ENCODE data around the gene SLC50A1. TPM values are rescaled to one million over a fixed set of nuclear protein-coding genes. Genes with fewer than 3 reads are reported as not detected.

The SLC50A1 gene
- total RNA-seq, 1 donor from 2014 or later = 22.8 TPM

DNA sequence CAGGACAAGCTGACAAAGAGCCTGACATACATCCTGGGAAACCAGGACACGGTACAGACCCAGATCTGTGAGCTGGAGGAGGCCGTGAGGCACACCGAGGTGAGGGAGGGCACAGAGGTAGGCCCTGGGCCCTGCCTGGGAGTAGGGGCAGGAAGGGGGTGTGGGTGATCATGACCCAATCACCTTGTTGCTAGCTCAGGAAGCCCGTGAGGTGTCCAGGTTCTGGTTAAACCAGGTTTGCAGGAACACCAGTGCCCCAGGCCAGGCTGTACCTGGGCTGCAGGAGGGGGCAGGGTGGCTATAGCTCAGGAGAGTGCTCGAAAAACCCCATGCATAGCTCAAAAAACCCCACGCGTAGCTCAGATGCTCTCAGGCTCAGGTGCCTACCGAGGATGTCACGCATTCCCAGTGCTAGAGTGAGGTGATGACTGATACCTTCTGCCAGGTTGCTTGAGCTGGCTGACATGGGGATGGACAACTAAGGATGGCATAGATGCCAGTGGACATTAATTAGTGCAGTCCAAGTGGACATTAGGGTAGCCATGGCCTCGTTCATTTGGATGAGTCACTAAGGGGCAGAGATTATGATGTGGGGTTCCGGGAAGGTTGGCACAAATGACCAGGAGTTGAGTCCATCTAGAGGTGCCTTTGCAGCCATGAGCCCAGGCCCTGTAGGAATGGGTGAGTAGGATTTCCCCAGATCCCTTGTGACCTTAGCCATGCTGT lies 41.7 kb downstream of the SLC50A1 start:
- Mint-ChIP-seq H3K27ac (ENCODE audit: unreplicated experiment) (no peak overlapping the region), H3K36me3 (ENCODE audit: low read depth, unreplicated experiment) (peaks cover 7% of the 10 kb centered on the region), H3K4me1 (ENCODE audit: low read depth, unreplicated experiment) (peaks cover 16% of the 10 kb centered on the region), H3K4me3 (ENCODE audit: unreplicated experiment) (peak overlapping the region; percentile 29), H3K9me3 (ENCODE audit: unreplicated experiment) (no peaks in the 10 kb centered on the region), H3K27me3 (ENCODE audit: low read depth, unreplicated experiment) (no peaks in the 10 kb centered on the region)
- H3K4me3 ChIP-seq (ENCODE audit: insufficient read depth, low read depth, low read length) = no peak overlapping the region
- no peak overlapping the region for H2AFZ ChIP-seq (ENCODE audit: low read depth, low read length)
- H3K9ac ChIP-seq (ENCODE audit: low read length) = no peak overlapping the region
- H3K4me1 ChIP-seq (ENCODE audit: insufficient read depth, low read length) = peaks cover 17% of the 10 kb centered on the region
- H3K9me3 ChIP-seq (ENCODE audit: insufficient read depth, low read depth, low read length) = no peaks in the 10 kb centered on the region
- H3K27me3 ChIP-seq (ENCODE audit: insufficient read depth, low read length) = no peaks in the 10 kb centered on the region
- DNase-seq (ENCODE audit: low read depth) (no peak), FAIRE-seq (no peak)
- TF ChIP-seq, protein P1, sequence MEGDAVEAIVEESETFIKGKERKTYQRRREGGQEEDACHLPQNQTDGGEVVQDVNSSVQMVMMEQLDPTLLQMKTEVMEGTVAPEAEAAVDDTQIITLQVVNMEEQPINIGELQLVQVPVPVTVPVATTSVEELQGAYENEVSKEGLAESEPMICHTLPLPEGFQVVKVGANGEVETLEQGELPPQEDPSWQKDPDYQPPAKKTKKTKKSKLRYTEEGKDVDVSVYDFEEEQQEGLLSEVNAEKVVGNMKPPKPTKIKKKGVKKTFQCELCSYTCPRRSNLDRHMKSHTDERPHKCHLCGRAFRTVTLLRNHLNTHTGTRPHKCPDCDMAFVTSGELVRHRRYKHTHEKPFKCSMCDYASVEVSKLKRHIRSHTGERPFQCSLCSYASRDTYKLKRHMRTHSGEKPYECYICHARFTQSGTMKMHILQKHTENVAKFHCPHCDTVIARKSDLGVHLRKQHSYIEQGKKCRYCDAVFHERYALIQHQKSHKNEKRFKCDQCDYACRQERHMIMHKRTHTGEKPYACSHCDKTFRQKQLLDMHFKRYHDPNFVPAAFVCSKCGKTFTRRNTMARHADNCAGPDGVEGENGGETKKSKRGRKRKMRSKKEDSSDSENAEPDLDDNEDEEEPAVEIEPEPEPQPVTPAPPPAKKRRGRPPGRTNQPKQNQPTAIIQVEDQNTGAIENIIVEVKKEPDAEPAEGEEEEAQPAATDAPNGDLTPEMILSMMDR (IDR thresholded peaks at IDR 0.05; ENCODE audit: insufficient read depth, low read depth, low read length) = no peak
- no peak for TF ChIP-seq EZH2 (IDR thresholded peaks at IDR 0.05; ENCODE audit: insufficient read depth, low read length)
- H3K4me2 ChIP-seq (ENCODE audit: low read length) = no peak overlapping the region
- peaks cover 19% of the 10 kb centered on the region for H3K79me2 ChIP-seq (ENCODE audit: insufficient read depth, low read length)
- H3K36me3 ChIP-seq (ENCODE audit: insufficient read depth, low read length) = peaks cover 2% of the 10 kb centered on the region
- H3K27ac ChIP-seq (ENCODE audit: low read depth, low read length) = no peak overlapping the region
- H4K20me1 ChIP-seq (ENCODE audit: insufficient read depth, low read length) = peaks cover 16% of the 10 kb centered on the region

DNA sequence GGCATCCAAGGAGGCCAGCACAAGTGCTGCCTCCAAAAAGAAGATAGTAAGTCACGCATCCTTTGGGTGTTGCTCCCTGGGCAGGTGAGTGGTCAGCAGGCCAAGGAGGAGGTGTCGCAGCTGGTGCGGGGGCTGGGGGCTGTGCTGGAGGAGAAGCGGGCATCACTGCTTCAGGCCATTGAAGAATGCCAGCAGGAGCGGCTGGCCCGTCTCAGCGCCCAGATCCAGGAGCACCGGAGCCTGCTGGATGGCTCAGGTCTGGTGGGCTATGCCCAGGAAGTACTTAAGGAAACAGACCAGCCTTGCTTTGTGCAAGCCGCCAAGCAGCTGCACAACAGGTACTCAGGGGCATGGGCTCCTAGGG lies 42.2 kb downstream of the SLC50A1 start:
- Mint-ChIP-seq H3K36me3 (ENCODE audit: low read depth, unreplicated experiment) (peaks cover 7% of the 10 kb centered on the region), H3K27me3 (ENCODE audit: low read depth, unreplicated experiment) (no peaks in the 10 kb centered on the region), H3K4me3 (ENCODE audit: unreplicated experiment) (peak overlapping the region; percentile 29), H3K9me3 (ENCODE audit: unreplicated experiment) (no peaks in the 10 kb centered on the region), H3K27ac (ENCODE audit: unreplicated experiment) (no peak overlapping the region), H3K4me1 (ENCODE audit: low read depth, unreplicated experiment) (peaks cover 13% of the 10 kb centered on the region)
- Histone ChIP-seq H3K4me3 (ENCODE audit: insufficient read depth, low read depth, low read length) (no peak overlapping the region), H3K9me3 (ENCODE audit: insufficient read depth, low read depth, low read length) (no peaks in the 10 kb centered on the region), H4K20me1 (ENCODE audit: insufficient read depth, low read length) (peaks cover 16% of the 10 kb centered on the region), H3K4me1 (ENCODE audit: insufficient read depth, low read length) (peaks cover 15% of the 10 kb centered on the region), H2AFZ (ENCODE audit: low read depth, low read length) (no peak overlapping the region), H3K9ac (ENCODE audit: low read length) (no peak overlapping the region), H3K36me3 (ENCODE audit: insufficient read depth, low read length) (peaks cover 2% of the 10 kb centered on the region), H3K27ac (ENCODE audit: low read depth, low read length) (no peak overlapping the region), H3K79me2 (ENCODE audit: insufficient read depth, low read length) (peaks cover 14% of the 10 kb centered on the region), H3K27me3 (ENCODE audit: insufficient read depth, low read length) (no peaks in the 10 kb centered on the region), H3K4me2 (ENCODE audit: low read length) (no peak overlapping the region)
- FAIRE-seq (no peak), DNase-seq (ENCODE audit: low read depth) (no peak)
- TF ChIP-seq EZH2 (IDR thresholded peaks at IDR 0.05; ENCODE audit: insufficient read depth, low read length) = no peak
- TF ChIP-seq, protein P1 (IDR thresholded peaks at IDR 0.05; ENCODE audit: insufficient read depth, low read depth, low read length) = no peak

DNA sequence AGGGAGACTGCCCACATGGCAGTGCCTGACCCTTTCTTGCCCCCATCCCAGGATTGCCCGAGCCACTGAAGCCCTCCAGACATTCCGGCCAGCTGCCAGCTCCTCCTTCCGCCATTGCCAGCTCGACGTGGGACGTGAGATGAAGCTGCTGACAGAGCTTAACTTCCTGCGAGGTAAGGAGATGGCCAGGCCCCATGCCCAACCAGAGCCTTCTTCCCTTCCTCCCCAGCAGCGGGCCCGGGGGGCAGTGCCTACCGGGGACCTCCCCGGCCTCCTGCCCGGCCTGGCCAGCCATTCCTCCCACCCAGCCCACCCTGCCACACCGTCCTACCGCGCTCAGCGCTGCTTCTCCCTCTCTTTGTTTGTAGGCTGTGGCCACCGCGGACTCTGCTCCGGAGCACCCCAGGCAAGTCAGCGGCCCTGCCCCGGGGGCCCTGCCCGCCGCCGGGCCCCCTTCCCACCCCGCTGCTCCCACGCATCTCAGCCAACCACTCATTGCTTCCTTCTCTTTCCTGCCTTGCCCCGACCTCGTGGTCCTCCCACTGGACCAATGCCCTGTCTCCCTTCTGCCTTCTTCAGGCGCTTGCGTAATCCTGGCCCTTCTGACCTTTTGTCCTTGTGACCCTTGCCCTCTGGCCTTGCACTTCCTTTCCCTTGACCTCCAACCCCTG lies 42.9 kb downstream of the SLC50A1 start:
- Mint-ChIP-seq H3K27me3 (ENCODE audit: low read depth, unreplicated experiment) (no peaks in the 10 kb centered on the region), H3K4me1 (ENCODE audit: low read depth, unreplicated experiment) (peaks cover 13% of the 10 kb centered on the region), H3K4me3 (ENCODE audit: unreplicated experiment) (no peak overlapping the region), H3K27ac (ENCODE audit: unreplicated experiment) (no peak overlapping the region), H3K36me3 (ENCODE audit: low read depth, unreplicated experiment) (peaks cover 11% of the 10 kb centered on the region), H3K9me3 (ENCODE audit: unreplicated experiment) (no peaks in the 10 kb centered on the region)
- Histone ChIP-seq H3K27me3 (ENCODE audit: insufficient read depth, low read length) (no peaks in the 10 kb centered on the region), H3K36me3 (ENCODE audit: insufficient read depth, low read length) (peaks cover 5% of the 10 kb centered on the region), H3K9ac (ENCODE audit: low read length) (no peak overlapping the region), H3K27ac (ENCODE audit: low read depth, low read length) (no peak overlapping the region), H3K4me1 (ENCODE audit: insufficient read depth, low read length) (peaks cover 11% of the 10 kb centered on the region), H3K9me3 (ENCODE audit: insufficient read depth, low read depth, low read length) (no peaks in the 10 kb centered on the region), H4K20me1 (ENCODE audit: insufficient read depth, low read length) (peaks cover 16% of the 10 kb centered on the region), H3K4me2 (ENCODE audit: low read length) (no peak overlapping the region), H3K79me2 (ENCODE audit: insufficient read depth, low read length) (peaks cover 11% of the 10 kb centered on the region), H3K4me3 (ENCODE audit: insufficient read depth, low read depth, low read length) (no peak overlapping the region), H2AFZ (ENCODE audit: low read depth, low read length) (no peak overlapping the region)
- DNase-seq (ENCODE audit: low read depth) = no peak
- TF ChIP-seq, protein P1 (IDR thresholded peaks at IDR 0.05; ENCODE audit: insufficient read depth, low read depth, low read length) = no peak
- TF ChIP-seq EZH2 (IDR thresholded peaks at IDR 0.05; ENCODE audit: insufficient read depth, low read length) = no peak
- no peak for FAIRE-seq

All from astrocyte (in vitro differentiated cells and primary cell).